ENCODE data around the gene PTGFRN. TPM values are rescaled to one million over a fixed set of nuclear protein-coding genes. Genes with fewer than 3 reads are reported as not detected.

PTGFRN gene
- total and polyA plus RNA-seq, 2 of the 4 experiments (the other 2 are of a cell fraction) = 0.90 to 1.1 TPM

GRCh38 chr1:116874733-116875249, 34.9 kb upstream of the PTGFRN start:
- no peak overlapping the region for H3K4me2 ChIP-seq (ENCODE audit: low read depth, low read length)
- no peaks in the 10 kb centered on the region for H3K36me3 ChIP-seq (ENCODE audit: control insufficient read depth, insufficient read depth, low read length)
- H3K14ac ChIP-seq (replicated peaks; ENCODE audit: low read depth, low read length) = no peak overlapping the region
- H4K20me1 ChIP-seq (ENCODE audit: insufficient read depth, low read length) = no peaks in the 10 kb centered on the region
- ChIA-PET POLR2A (ENCODE audit: unreplicated experiment) (no interaction called here), CTCF (no interaction called here)
- H2AK5ac ChIP-seq (ENCODE audit: low read depth, low read length) = no peak overlapping the region
- DNase-seq = no peak
- no peak for ATAC-seq (ENCODE audit: low read depth)
- no peak overlapping the region for H2AFZ ChIP-seq (replicated peaks; ENCODE audit: low read length, poor library complexity)
- H2BK15ac ChIP-seq (ENCODE audit: low read depth, low read length) = no peak overlapping the region
- H4K8ac ChIP-seq (ENCODE audit: low read depth in 2 of 2, low read length in 2 of 2) = no peak overlapping the region
- peaks cover 5% of the 10 kb centered on the region for H3K4me1 ChIP-seq (ENCODE audit: control insufficient read depth, insufficient read depth, low read length)
- H3K9me3 ChIP-seq (ENCODE audit: control insufficient read depth, insufficient read depth, low read length) = no peaks in the 10 kb centered on the region
- no peaks in the 10 kb centered on the region for H3K9me1 ChIP-seq (ENCODE audit: insufficient read depth, low read length)
- TF ChIP-seq RCOR1 (IDR thresholded peaks at IDR 0.05; ENCODE audit: insufficient replicate concordance, low read length) = no peak
- no peak for TF ChIP-seq RAD21 (IDR thresholded peaks at IDR 0.05; ENCODE audit: low read length)
- no peak for TF ChIP-seq SMC3 (IDR thresholded peaks at IDR 0.05; ENCODE audit: low read depth, low read length)
- no peak for TF ChIP-seq BHLHE40 (IDR thresholded peaks at IDR 0.05; ENCODE audit: low read depth, low read length)
- no peak for TF ChIP-seq ELK1 (IDR thresholded peaks at IDR 0.05; ENCODE audit: borderline replicate concordance, low read depth, low read length)
- TF ChIP-seq CEBPB (IDR thresholded peaks at IDR 0.05; ENCODE audit: low read depth, low read length) = no peak
- TF ChIP-seq MAFK (IDR thresholded peaks at IDR 0.05; ENCODE audit: low read depth, low read length) = no peak
- no peak for TF ChIP-seq POLR2A (IDR thresholded peaks at IDR 0.05; ENCODE audit: low read depth, low read length)
- TF ChIP-seq CTCF (conservative IDR thresholded peaks at IDR 0.05; ENCODE audit: low read depth, low read length) = no peak
- TF ChIP-seq NFE2L2 (IDR thresholded peaks at IDR 0.05; ENCODE audit: low read depth, low read length) = no peak
- TF ChIP-seq RFX5 (IDR thresholded peaks at IDR 0.05; ENCODE audit: low read depth, low read length) = no peak
- no peak for TF ChIP-seq CHD1 (IDR thresholded peaks at IDR 0.05; ENCODE audit: low read depth, low read length)
- H2BK5ac ChIP-seq (ENCODE audit: low read depth, low read length, poor library complexity, severe bottlenecking) = no peak overlapping the region
- H2AK9ac ChIP-seq (replicated peaks; ENCODE audit: low read depth, low read length, poor library complexity) = no peak overlapping the region
- no peaks in the 10 kb centered on the region for H3K27me3 ChIP-seq (ENCODE audit: control insufficient read depth, insufficient read depth, low read length)
- H3K56ac ChIP-seq (ENCODE audit: extremely low read depth, insufficient read depth, low read length) = no peak overlapping the region
- no peak overlapping the region for H4K91ac ChIP-seq (ENCODE audit: insufficient read depth, low read depth, low read length)
- in situ Hi-C loops (cut with MboI; ENCODE audit: low sequenced_read_pairs) (no loop called here), dilution Hi-C loops (cut with HindIII; ENCODE audit: low sequenced_read_pairs, unreplicated experiment) (no loop called here), intact Hi-C loops (cut with micrococcal nuclease) (no loop called here)
- H4K5ac ChIP-seq (ENCODE audit: low read depth, low read length) = no peak overlapping the region
- H3K23ac ChIP-seq (ENCODE audit: low read depth, low read length) = no peak overlapping the region
- BruUV-seq (replicated peaks) = no TSS peak
- no peak overlapping the region for H2BK20ac ChIP-seq (ENCODE audit: low read depth, low read length)
- no peak overlapping the region for H3K9ac ChIP-seq (ENCODE audit: low read depth, low read length)
- H3K79me1 ChIP-seq (ENCODE audit: low read depth in 1 of 2, low read length in 2 of 2) = no peaks in the 10 kb centered on the region
- H3K18ac ChIP-seq (ENCODE audit: low read depth, low read length) = no peak overlapping the region
- WGBS, 2 experiments (ENCODE audit: extremely low coverage in 2 of 2, insufficient read length in 1 of 2) = no CpG with 5 or more reads among the region's 6 CpGs
- no peak overlapping the region for H3K27ac ChIP-seq (ENCODE audit: insufficient read depth, low read length)
- no peak overlapping the region for H3K4ac ChIP-seq (ENCODE audit: low read depth, low read length)
- no peak overlapping the region for H3K4me3 ChIP-seq (ENCODE audit: insufficient read depth, low read depth, low read length)
- no peak overlapping the region for H2BK120ac ChIP-seq (ENCODE audit: low read depth, low read length)
